ENCODE data around the gene PPIB. TPM values are rescaled to one million over a fixed set of nuclear protein-coding genes. Genes with fewer than 3 reads are reported as not detected.

Gene PPIB
- total RNA-seq, 1 donor from 2014 or later, result 425 TPM

DNA sequence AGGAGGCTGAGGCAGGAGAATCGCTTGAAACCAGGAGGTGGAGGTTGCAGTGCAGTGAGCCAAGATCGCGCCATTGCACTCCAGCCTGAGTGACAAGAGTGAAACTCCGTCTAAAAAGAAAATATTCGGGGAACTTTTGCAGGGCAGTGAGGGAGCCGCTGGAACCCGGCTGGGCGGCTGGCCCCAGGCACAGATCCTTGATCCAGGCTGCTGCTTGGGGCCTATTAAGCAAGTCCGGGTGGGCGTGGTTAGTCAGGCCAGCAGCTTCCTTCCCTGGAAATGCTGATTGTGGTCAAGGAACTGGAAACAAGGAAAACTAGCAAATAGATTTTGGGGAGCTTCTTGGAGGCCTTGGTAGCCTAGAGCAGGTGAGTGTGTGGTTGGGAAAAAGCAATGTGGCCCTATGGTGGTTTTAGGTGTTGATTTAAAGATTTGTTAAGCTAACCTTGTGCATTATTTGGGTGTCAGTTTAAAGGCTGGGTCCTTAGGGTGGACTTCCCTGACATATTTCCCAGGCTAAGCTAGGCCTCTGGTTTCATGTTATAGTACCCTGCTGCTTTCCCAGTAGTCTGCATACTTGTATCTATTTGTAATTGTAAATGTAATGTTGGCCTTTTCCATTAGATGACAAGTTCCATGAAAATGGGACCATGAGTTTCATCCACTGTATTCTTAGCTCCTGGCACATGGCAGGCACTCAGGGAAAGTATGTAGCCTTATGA, 29.0 kb downstream of the PPIB start:
- TF ChIP-seq, protein P1, sequence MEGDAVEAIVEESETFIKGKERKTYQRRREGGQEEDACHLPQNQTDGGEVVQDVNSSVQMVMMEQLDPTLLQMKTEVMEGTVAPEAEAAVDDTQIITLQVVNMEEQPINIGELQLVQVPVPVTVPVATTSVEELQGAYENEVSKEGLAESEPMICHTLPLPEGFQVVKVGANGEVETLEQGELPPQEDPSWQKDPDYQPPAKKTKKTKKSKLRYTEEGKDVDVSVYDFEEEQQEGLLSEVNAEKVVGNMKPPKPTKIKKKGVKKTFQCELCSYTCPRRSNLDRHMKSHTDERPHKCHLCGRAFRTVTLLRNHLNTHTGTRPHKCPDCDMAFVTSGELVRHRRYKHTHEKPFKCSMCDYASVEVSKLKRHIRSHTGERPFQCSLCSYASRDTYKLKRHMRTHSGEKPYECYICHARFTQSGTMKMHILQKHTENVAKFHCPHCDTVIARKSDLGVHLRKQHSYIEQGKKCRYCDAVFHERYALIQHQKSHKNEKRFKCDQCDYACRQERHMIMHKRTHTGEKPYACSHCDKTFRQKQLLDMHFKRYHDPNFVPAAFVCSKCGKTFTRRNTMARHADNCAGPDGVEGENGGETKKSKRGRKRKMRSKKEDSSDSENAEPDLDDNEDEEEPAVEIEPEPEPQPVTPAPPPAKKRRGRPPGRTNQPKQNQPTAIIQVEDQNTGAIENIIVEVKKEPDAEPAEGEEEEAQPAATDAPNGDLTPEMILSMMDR (IDR thresholded peaks at IDR 0.05; ENCODE audit: unreplicated experiment), result no peak
- no peak for DNase-seq (ENCODE audit: low spot score in 2 of 2, unreplicated experiment in 2 of 2)
- no peaks in the 10 kb centered on the region for H3K9me3 Mint-ChIP-seq
- H3K4me1 Mint-ChIP-seq, result no peaks in the 10 kb centered on the region
- no peak overlapping the region for H3K27ac Mint-ChIP-seq
- no peaks in the 10 kb centered on the region for H3K27me3 Mint-ChIP-seq (ENCODE audit: low read depth)
- H3K4me3 Mint-ChIP-seq, result no peak overlapping the region
- peaks cover 28% of the 10 kb centered on the region for H3K36me3 Mint-ChIP-seq

DNA sequence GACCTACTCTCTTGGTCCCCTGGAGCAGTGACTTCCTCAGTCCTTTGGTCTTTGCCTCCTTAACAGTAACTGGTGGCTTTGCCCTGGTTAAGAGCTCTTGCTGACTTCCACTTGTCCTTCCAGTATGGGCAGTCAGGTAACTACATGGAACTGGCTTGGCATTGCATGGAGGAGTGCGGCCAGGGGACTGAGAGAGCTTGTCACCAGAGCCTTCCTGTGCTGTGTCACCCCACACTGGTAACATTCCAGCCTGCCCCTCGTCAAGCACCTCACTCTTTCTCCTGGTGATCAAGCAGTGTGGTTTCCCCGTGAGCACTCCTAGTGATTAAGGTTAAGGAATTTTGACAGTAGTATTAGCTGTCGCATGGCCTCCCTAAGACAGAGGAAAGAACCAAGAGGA, 30.6 kb downstream of the PPIB start:
- peaks cover 39% of the 10 kb centered on the region for H3K36me3 Mint-ChIP-seq
- DNase-seq (ENCODE audit: low spot score in 2 of 2, unreplicated experiment in 2 of 2), result no peak
- H3K4me3 Mint-ChIP-seq, result no peak overlapping the region
- H3K9me3 Mint-ChIP-seq, result no peaks in the 10 kb centered on the region
- TF ChIP-seq, protein P1 (IDR thresholded peaks at IDR 0.05; ENCODE audit: unreplicated experiment), result no peak
- no peaks in the 10 kb centered on the region for H3K27me3 Mint-ChIP-seq (ENCODE audit: low read depth)
- H3K27ac Mint-ChIP-seq, result no peak overlapping the region
- H3K4me1 Mint-ChIP-seq, result no peaks in the 10 kb centered on the region

DNA sequence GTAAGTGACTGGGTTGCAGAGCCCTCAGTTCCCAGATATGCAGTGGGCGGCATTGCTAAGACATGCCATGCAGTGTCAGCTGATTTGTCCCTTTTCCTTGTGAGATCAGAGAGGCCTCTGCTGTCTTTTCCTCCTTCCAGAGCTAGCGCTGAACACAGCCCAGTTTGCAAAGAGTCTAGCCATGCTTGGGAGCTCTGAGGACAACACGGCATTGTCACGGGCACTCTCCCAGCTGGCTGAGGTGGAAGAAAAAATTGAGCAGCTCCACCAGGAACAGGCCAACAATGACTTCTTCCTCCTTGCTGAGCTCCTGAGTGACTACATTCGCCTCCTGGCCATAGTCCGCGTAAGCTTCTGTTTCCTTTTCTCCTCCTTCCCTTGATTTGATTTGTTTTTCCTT, 31.3 kb downstream of the PPIB start:
- Mint-ChIP-seq H3K27me3 (ENCODE audit: low read depth) (no peaks in the 10 kb centered on the region), H3K9me3 (no peaks in the 10 kb centered on the region), H3K36me3 (peaks cover 37% of the 10 kb centered on the region), H3K4me3 (no peak overlapping the region), H3K4me1 (no peaks in the 10 kb centered on the region), H3K27ac (no peak overlapping the region)
- DNase-seq (ENCODE audit: low spot score in 2 of 2, unreplicated experiment in 2 of 2), result no peak
- TF ChIP-seq, protein P1 (IDR thresholded peaks at IDR 0.05; ENCODE audit: unreplicated experiment), result no peak

DNA sequence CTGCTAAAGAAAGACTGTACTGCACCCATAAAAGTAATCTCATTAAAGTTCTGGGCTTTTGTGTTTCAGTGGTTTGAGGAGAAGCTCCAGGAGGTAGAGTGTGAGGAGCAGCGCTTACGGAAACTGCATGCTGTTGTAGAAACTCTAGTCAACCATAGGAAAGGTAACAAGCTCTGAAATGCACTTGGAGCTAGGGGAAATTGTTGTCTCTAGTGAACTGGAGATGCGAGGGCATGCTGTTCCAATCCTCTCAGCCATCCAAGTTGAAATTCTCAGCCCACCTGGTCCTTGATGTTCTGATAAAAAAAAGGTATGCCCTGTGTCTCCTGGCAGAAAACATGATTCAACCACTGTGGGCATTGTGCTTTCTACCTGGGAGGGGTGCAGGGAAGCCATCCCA, 32.7 kb downstream of the PPIB start:
- no peaks in the 10 kb centered on the region for H3K9me3 Mint-ChIP-seq
- peaks cover 42% of the 10 kb centered on the region for H3K36me3 Mint-ChIP-seq
- no peak overlapping the region for H3K4me3 Mint-ChIP-seq
- no peaks in the 10 kb centered on the region for H3K27me3 Mint-ChIP-seq (ENCODE audit: low read depth)
- no peak for DNase-seq (ENCODE audit: low spot score in 2 of 2, unreplicated experiment in 2 of 2)
- no peak overlapping the region for H3K27ac Mint-ChIP-seq
- no peaks in the 10 kb centered on the region for H3K4me1 Mint-ChIP-seq
- TF ChIP-seq, protein P1 (IDR thresholded peaks at IDR 0.05; ENCODE audit: unreplicated experiment), result no peak

DNA sequence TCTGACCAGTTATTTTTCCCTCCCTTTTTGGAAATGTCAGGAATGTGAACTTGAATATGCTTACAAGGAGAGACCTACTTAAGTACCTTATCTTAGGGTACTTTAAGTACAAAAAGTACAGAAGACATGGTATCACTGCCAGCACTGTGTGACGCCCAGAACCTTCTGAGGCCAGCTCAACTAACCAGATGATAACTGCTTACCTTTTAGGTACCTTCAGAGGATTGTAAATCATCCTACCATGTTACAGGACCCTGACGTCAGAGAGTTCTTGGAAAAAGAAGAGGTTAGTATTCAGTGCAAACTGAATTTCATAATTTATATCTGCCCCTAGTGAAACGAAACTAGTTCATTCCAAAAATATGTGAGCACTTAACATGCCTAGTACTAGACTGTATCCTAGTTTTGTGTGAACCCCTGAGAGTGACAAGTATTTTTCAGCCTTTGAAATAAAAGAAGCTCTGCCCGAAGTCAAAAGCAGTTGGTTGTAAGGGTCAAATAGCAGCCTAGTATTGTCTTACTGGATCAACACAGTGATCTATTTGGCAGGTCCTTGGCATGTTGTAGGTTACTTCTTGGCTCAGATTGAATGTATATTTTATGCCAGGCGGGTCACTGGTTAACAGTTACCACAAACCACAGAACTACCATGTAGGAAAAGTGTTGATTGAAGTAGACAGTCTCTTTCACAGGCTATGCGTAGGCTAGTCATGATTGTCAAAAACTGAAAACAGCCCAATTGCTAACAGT, 35.1 kb downstream of the PPIB start:
- Mint-ChIP-seq H3K4me1 (no peaks in the 10 kb centered on the region), H3K27ac (no peak overlapping the region)
- TF ChIP-seq, protein P1 (IDR thresholded peaks at IDR 0.05; ENCODE audit: unreplicated experiment), result no peak

More for the DNA sequence above, 35.1 kb downstream of the PPIB start:
- Mint-ChIP-seq H3K4me3 (no peak overlapping the region), H3K27me3 (ENCODE audit: low read depth) (no peaks in the 10 kb centered on the region), H3K9me3 (no peaks in the 10 kb centered on the region), H3K36me3 (peaks cover 45% of the 10 kb centered on the region)
- no peak for DNase-seq (ENCODE audit: low spot score in 2 of 2, unreplicated experiment in 2 of 2)

Data from mesothelial cell of epicardium (in vitro differentiated cells).